Mesenchymal stem cell (in vitro differentiated cells and primary cell): ENCODE results near the gene MGMT.

Experiments
- DNase-seq: peaks from one replicate; pipeline ENCODE4 v3.0.0-alpha.2; 2013
- H2AFZ ChIP-seq: one replicate; pipeline ENCODE4 v1.6.1; 2013; ENCODE audit warnings: low read depth, mild to moderate bottlenecking, control low read depth, inconsistent platforms, low read length, moderate library complexity
- H2AK5ac ChIP-seq: 2 replicates; pipeline ENCODE4 v1.6.1; 2013; ENCODE audit warnings: low read length, moderate library complexity, mild to moderate bottlenecking, inconsistent platforms; ENCODE audit not compliant: severe bottlenecking
- H2BK120ac ChIP-seq: one replicate; pipeline ENCODE4 v1.6.1; 2013; ENCODE audit warnings: low read depth, mild to moderate bottlenecking, inconsistent platforms, low read length, moderate library complexity
- H2BK12ac ChIP-seq, 2 experiments: one replicate each; pipeline ENCODE4 v1.6.1; 2013; ENCODE audit warnings: inconsistent platforms in 2 of 2, low read length in 2 of 2, mild to moderate bottlenecking in 2 of 2, moderate library complexity in 2 of 2, control low read depth in 1 of 2
- H2BK15ac ChIP-seq: one replicate; pipeline ENCODE4 v1.6.1; 2013; ENCODE audit warnings: mild to moderate bottlenecking, low read depth, inconsistent platforms; ENCODE audit not compliant: poor library complexity, severe bottlenecking
- H2BK5ac ChIP-seq: 2 replicates; pipeline ENCODE4 v1.6.1; 2013; ENCODE audit warnings: low read depth, mild to moderate bottlenecking, low read length, control low read depth, inconsistent platforms; ENCODE audit not compliant: poor library complexity, severe bottlenecking
- H3K14ac ChIP-seq, 2 experiments: one replicate each; pipeline ENCODE4 v1.6.1; 2013; ENCODE audit warnings: inconsistent platforms in 2 of 2, low read length in 2 of 2, control low read depth in 1 of 2, mild to moderate bottlenecking in 1 of 2, moderate library complexity in 1 of 2
- H3K18ac ChIP-seq, 2 experiments: one replicate each; pipeline ENCODE4 v1.6.1; 2013; ENCODE audit warnings: inconsistent platforms in 2 of 2, low read length in 2 of 2, control low read depth in 1 of 2, low read depth in 1 of 2, mild to moderate bottlenecking in 1 of 2
- H3K23ac ChIP-seq, 2 experiments: one replicate each; pipeline ENCODE4 v1.6.1; 2013; ENCODE audit warnings: inconsistent platforms in 2 of 2, low read length in 2 of 2, mild to moderate bottlenecking in 2 of 2, moderate library complexity in 2 of 2, control low read depth in 1 of 2
- H3K27ac ChIP-seq: 2 replicates; pipeline ENCODE4 v1.5.1; 2013; ENCODE audit warnings: mild to moderate bottlenecking, moderate library complexity, low read length, control low read depth, inconsistent platforms; ENCODE audit not compliant: poor library complexity, severe bottlenecking
- H3K27me3 ChIP-seq, 2 experiments: 2 replicates each; pipeline versions ENCODE4 v1.6.1 to v1.7.0; 2013; ENCODE audit warnings: low read length in 2 of 2, mild to moderate bottlenecking in 2 of 2, moderate library complexity in 2 of 2, control low read depth in 1 of 2, inconsistent platforms in 1 of 2; ENCODE audit not compliant: control insufficient read depth in 1 of 2, insufficient read depth in 1 of 2
- H3K36me3 ChIP-seq, 2 experiments: 2 replicates each; pipeline versions ENCODE4 v1.6.1 to v1.7.0; 2013; ENCODE audit warnings: low read length in 2 of 2, control low read depth in 1 of 2, inconsistent platforms in 1 of 2, low read depth in 1 of 2, mild to moderate bottlenecking in 1 of 2; ENCODE audit not compliant: insufficient read depth in 2 of 2, control insufficient read depth in 1 of 2
- H3K4ac ChIP-seq, 2 experiments: one replicate each; pipeline ENCODE4 v1.6.1; 2013; ENCODE audit warnings: inconsistent platforms in 2 of 2, low read length in 2 of 2, mild to moderate bottlenecking in 2 of 2, moderate library complexity in 2 of 2, control low read depth in 1 of 2, low read depth in 1 of 2
- H3K4me1 ChIP-seq: 2 replicates; pipeline ENCODE4 v1.6.1; 2013; ENCODE audit warnings: low read depth, low read length, control low read depth; ENCODE audit not compliant: control insufficient read depth, insufficient read depth
- H3K4me2 ChIP-seq: 2 replicates; pipeline ENCODE4 v1.6.1; 2013; ENCODE audit warnings: low read length, mild to moderate bottlenecking, inconsistent platforms; ENCODE audit not compliant: poor library complexity, severe bottlenecking
- H3K4me3 ChIP-seq, 2 experiments: 2 replicates each; pipeline versions ENCODE4 v1.5.1 to v1.7.0; 2013; ENCODE audit warnings: low read length in 2 of 2, mild to moderate bottlenecking in 2 of 2, control low read depth in 1 of 2, low read depth in 1 of 2; ENCODE audit not compliant: insufficient read depth in 1 of 2
- H3K79me1 ChIP-seq: replicated peaks from 2 replicates; pipeline ENCODE4 v1.6.1; 2013; ENCODE audit warnings: mild to moderate bottlenecking, control low read depth, low read length, inconsistent platforms; ENCODE audit not compliant: poor library complexity, severe bottlenecking
- H3K9ac ChIP-seq: 2 replicates; pipeline ENCODE4 v1.7.0; 2013; ENCODE audit warnings: mild to moderate bottlenecking, low read length, moderate library complexity
- H3K9me3 ChIP-seq: 2 replicates; pipeline ENCODE4 v1.7.0; 2013; ENCODE audit warnings: mild to moderate bottlenecking, low read length; ENCODE audit not compliant: control insufficient read depth
- H4K8ac ChIP-seq: one replicate; pipeline ENCODE4 v1.6.1; 2013; ENCODE audit warnings: inconsistent platforms, mild to moderate bottlenecking, low read length, moderate library complexity
- H4K91ac ChIP-seq: one replicate; pipeline ENCODE4 v1.6.1; 2013; ENCODE audit warnings: mild to moderate bottlenecking, low read length, inconsistent platforms
- WGBS: methylation state at CpG from one replicate; pipeline ENCODE4 v1.1.7; 2013; ENCODE audit warnings: mixed read lengths; 5-methylcytosine and 5-hydroxymethylcytosine counted together

MGMT gene

DNA sequence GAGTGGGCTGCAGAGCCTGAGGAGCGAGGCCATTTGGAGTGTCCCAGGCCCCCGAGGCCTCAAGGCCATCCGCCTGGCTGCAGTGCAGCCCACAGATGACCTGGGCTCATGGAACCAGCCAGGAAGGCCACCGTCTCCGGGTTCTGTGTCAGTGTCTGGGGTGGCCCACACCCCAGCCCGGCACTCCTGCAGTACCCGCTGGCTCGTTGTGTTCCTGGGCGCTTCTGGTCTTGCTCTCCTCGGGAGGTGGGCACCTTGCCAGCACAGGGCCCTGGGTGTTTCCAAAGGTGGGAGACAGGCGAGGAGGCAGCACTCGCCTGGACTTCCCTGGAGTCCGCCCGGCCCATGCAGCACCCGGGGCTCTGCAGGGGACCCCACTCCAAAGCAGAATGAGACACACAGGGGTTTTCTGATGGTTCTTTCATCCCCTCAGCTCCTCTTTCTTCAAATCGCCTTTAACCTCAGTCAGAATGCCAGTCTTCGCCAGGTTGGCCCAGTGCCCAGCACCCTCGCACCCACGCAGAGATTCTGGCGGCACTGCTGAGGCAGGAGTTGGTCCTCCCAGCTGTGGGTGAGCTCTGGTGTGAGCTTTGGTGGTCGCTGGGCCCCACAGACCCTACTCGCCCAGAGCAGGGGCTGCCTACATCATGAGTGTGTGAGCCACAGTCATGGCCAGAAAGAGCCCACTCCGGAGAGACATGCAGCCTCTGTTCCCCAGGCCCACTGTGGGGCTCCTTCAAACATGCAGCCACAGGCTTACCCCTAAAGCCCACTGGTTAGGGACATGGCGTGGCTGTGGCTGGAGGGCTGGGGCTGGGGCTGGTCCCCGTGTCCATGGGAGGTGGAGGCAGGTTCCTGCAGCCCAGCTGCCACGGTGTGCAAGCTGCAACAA lies 341.3 kb downstream of the MGMT start:
- no peak overlapping the region for H2BK12ac ChIP-seq
- H3K36me3 ChIP-seq = no peaks in the 10 kb centered on the region
- H2BK5ac ChIP-seq = no peak overlapping the region
- no peak overlapping the region for H3K9ac ChIP-seq
- H3K27ac ChIP-seq = no peak overlapping the region
- H4K8ac ChIP-seq = no peak overlapping the region
- H3K23ac ChIP-seq = no peak overlapping the region
- no peak for DNase-seq
- H3K27me3 ChIP-seq = peaks cover 0 to 6% of the 10 kb centered on the region in 2 experiments
- no peak overlapping the region for H3K18ac ChIP-seq
- H3K4me2 ChIP-seq = no peak overlapping the region
- H3K4me1 ChIP-seq = no peaks in the 10 kb centered on the region
- H3K4me3 ChIP-seq = no peak overlapping the region
- H3K4ac ChIP-seq = no peak overlapping the region
- H2AFZ ChIP-seq = no peak overlapping the region
- 87% methylated on average over 26 of the region's 26 CpGs for WGBS
- H2AK5ac ChIP-seq = no peak overlapping the region
- H3K14ac ChIP-seq = no peak overlapping the region
- H4K91ac ChIP-seq = no peak overlapping the region
- H2BK15ac ChIP-seq = no peak overlapping the region
- H3K9me3 ChIP-seq = peaks cover 7% of the 10 kb centered on the region
- H3K79me1 ChIP-seq = no peaks in the 10 kb centered on the region
- H2BK120ac ChIP-seq = no peak overlapping the region

- no peak overlapping the region for H2BK15ac ChIP-seq
- H4K91ac ChIP-seq = no peak overlapping the region
- H4K8ac ChIP-seq = no peak overlapping the region
- no peak for DNase-seq
- no peaks in the 10 kb centered on the region for H3K4me1 ChIP-seq
- H3K9me3 ChIP-seq = peaks cover 3% of the 10 kb centered on the region
- no peak overlapping the region for H3K4me2 ChIP-seq
- H3K9ac ChIP-seq = no peak overlapping the region
- no peak overlapping the region for H3K27ac ChIP-seq
- H3K4ac ChIP-seq = no peak overlapping the region
- H3K14ac ChIP-seq = no peak overlapping the region
- H2BK12ac ChIP-seq = no peak overlapping the region
- no peak overlapping the region for H3K23ac ChIP-seq
- 84% methylated on average over 9 of the region's 9 CpGs for WGBS
- H2AFZ ChIP-seq = no peak overlapping the region
- no peak overlapping the region for H3K18ac ChIP-seq
- peaks cover 0 to 6% of the 10 kb centered on the region in 2 experiments for H3K27me3 ChIP-seq
- H3K4me3 ChIP-seq = no peak overlapping the region
- H2BK5ac ChIP-seq = no peak overlapping the region
- H2AK5ac ChIP-seq = no peak overlapping the region
- H3K36me3 ChIP-seq = no peaks in the 10 kb centered on the region
- no peaks in the 10 kb centered on the region for H3K79me1 ChIP-seq
- no peak overlapping the region for H2BK120ac ChIP-seq
These were observed 342.4 kb downstream of the MGMT start for GRCh38 chr10:129809431-129809830.

DNA sequence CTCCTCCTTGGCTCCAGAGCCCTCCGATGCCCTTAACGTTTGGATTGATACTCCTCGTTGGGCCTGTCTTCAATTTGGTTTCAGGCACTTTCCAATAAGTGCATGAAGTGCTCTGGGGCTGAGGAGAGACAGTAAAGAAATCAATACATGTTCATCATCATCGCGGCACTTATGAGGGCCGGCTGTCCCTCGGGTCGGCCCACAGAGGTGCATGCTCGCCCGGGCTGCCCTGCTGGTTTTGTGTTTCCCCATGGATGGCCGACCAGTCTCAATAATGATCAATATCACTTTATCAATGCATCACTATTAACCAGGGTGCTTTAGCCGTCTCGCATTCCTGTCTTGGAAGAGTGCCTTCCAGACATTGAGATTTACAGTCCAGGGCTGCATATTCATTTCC lies 342.8 kb downstream of the MGMT start:
- Histone ChIP-seq H3K4me2 (no peak overlapping the region), H3K23ac (no peak overlapping the region), H3K36me3 (no peaks in the 10 kb centered on the region), H3K18ac (no peak overlapping the region), H2BK120ac (no peak overlapping the region), H3K27me3 (peaks cover 0 to 6% of the 10 kb centered on the region in 2 experiments), H3K79me1 (no peaks in the 10 kb centered on the region), H2BK15ac (no peak overlapping the region), H3K14ac (no peak overlapping the region), H2BK12ac (no peak overlapping the region), H3K4ac (no peak overlapping the region), H2BK5ac (no peak overlapping the region), H3K4me1 (no peaks in the 10 kb centered on the region), H3K4me3 (no peak overlapping the region), H4K91ac (no peak overlapping the region), H4K8ac (no peak overlapping the region), H2AK5ac (no peak overlapping the region), H3K9me3 (peaks cover 3% of the 10 kb centered on the region), H2AFZ (no peak overlapping the region), H3K27ac (no peak overlapping the region), H3K9ac (no peak overlapping the region)
- no peak for DNase-seq
- 86% methylated on average over 13 of the region's 13 CpGs for WGBS

DNA sequence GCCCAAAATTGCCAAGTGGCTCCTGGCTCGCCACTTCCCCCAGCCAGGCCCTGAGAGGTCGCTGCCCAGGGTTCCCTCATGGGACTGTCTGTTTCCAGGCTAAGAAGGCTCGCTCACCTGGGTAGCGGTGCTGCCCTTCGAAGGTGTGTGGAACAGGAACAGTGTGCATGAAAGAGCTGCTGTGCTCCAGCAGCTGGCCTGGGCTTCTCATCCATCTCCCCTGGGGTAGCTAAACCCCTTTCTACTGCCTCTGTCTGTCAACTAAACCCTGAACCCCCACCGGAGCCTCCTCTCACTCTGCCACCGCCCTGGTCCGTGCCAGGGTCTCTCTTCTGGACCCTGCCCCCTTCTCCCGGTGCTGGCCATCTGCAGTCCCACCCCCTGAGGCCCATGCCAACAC lies 344.2 kb downstream of the MGMT start:
- Histone ChIP-seq H3K27me3 (peaks cover 0 to 6% of the 10 kb centered on the region in 2 experiments), H3K79me1 (no peaks in the 10 kb centered on the region), H2BK120ac (no peak overlapping the region), H2BK15ac (no peak overlapping the region), H4K91ac (no peak overlapping the region), H3K23ac (no peak overlapping the region), H3K27ac (no peak overlapping the region), H4K8ac (no peak overlapping the region), H2AK5ac (no peak overlapping the region), H3K9ac (no peak overlapping the region), H3K4me2 (no peak overlapping the region), H3K4me3 (no peak overlapping the region), H3K14ac (no peak overlapping the region), H2BK5ac (no peak overlapping the region), H2BK12ac (no peak overlapping the region), H3K4me1 (no peaks in the 10 kb centered on the region), H3K18ac (no peak overlapping the region), H2AFZ (no peak overlapping the region), H3K4ac (no peak overlapping the region), H3K9me3 (no peaks in the 10 kb centered on the region), H3K36me3 (no peaks in the 10 kb centered on the region)
- DNase-seq = no peak
- WGBS = 86% methylated on average over 9 of the region's 9 CpGs
